ENCODE results near the gene NPR1.
A peak's percentile ranks its signal among the peaks of the same experiment; 100 is the strongest.
"Not testable (repeated sequence)": the region's sequence is repeated elsewhere in the genome, so short reads cannot be mapped to it uniquely, and the experiment has no call there.

The NPR1 gene

DNA sequence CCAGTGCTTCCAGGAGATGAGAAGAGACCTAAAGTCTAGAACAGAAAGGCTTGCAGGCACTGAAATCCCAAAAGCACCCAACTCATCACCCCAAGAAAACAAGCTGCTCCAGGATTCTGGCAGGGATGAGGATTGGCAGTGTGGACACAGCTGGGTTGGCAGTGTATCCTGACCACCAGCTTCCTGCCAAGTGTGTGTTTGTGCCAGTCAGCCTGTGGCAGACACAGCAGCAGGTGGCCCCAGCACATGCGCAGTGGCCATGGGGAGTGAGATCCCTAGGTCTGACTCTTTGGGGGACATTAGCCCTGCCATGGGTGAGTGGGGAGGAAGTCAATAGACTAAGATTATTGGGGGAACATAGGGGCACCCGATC is 28.6 kb upstream of the NPR1 start:
- DNase-seq (ENCODE audit: low spot score), result no peak

- DNase-seq (ENCODE audit: low spot score), result no peak
Measured at GRCh38 chr1:153651771-153652170, 26.7 kb upstream of the NPR1 start.

DNA sequence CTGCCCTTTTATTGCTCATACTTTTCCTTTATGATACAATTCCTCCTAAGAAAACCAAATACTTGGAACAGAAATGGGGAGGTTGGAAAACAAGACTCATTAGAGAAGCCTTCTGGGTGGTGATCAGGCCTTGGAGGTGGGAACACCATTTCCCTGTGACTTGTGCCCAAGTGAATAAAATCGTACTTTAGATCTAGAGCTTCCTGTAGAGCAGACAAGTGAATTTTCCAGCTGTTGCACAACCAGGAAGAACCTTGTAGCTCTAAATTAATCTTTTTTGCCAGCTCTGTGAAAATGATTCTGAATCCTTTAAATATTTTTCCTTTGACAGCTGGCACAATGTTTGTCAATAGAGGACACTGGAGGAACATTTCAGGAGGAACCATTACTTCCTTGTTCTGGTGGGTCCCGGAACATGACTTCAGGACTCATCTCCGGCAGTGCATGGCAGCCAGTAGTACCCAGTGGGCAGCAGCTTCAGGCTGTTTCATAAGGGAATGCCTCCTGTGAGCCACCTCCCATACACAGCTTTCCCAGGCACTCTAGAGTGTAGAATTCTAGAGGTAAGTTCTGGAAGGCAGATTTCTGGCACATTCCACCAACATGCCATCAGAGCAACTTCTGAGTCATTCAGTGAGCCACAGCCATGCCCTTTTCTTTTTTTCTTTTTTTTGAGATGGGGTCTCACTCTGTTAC is 25.5 kb upstream of the NPR1 start:
- no peak for DNase-seq (ENCODE audit: low spot score)

DNA sequence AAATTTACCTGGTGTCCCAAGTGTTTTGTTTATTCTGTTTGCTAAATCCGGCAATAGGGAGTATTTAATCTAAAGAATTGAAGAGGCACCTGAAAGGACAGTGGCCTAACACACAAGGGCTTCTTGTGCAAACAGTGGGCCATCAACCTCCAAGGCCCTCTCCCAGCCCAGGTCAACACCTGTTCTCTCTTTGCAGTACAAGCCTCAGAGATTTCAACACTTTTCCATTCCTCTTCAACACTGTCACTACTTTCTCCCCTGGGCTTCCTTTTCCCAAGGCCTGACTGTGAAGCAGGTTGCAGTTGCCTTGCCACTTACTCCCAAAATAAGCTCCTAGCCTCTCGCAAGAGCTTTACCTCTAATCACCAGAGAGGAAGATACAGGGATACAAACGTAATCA is 23.2 kb upstream of the NPR1 start:
- DNase-seq (ENCODE audit: low spot score), result no peak

DNA sequence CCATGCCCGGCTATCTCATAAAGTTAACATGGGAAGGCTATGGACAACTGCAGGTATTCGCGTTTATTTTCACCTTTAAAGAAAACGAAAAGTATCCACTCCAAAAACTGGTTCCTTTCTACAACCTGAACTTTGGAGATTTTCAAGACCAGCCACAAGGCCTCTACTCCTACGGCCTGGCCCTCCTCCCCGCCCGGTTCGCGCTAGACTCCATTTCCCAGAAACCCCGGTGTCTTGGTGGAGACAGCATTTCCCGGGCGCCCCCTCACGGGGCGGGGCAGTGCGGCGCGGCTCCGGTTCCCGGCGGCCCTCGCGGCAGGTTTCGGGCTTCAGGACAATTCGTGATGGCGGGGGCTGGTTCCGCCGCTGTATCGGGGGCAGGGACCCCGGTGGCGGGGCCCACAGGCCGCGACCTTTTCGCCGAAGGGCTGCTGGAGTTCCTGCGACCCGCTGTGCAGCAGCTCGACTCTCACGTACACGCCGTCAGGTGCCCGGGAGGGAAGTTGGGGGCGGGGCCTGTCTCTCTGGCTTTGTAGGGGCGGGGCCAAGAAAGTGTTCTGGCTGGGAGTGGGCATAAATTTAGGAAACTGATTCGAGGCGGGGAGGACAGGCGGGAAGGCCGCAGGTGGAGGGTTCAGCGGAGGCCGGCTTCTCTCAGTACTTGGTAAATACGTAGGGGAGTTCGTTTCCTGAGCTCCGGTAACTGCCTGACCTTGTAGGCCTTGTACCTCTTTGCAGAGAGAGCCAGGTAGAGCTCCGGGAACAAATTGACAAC is 19.9 kb upstream of the NPR1 start, which contains the start of gene SNAPIN:
SNAPIN (plus strand) TSS at position 304 of the 775 bp plus-strand sequence; CDS start at position 345, 41 bp downstream.
- DNase-seq (ENCODE audit: low spot score), result peak; percentile 90

GRCh38 chr1:153659175-153659534 is 19.3 kb upstream of the NPR1 start:
- DNase-seq (ENCODE audit: low spot score), result no peak

- DNase-seq (ENCODE audit: low spot score), result no peak
Measured at GRCh38 chr1:153659656-153660055, 18.8 kb upstream of the NPR1 start.

- DNase-seq (ENCODE audit: low spot score), result no peak
Measured at GRCh38 chr1:153661111-153661708, 17.3 kb upstream of the NPR1 start.

GRCh38 chr1:153662269-153662668 is 16.2 kb upstream of the NPR1 start:
- DNase-seq (ENCODE audit: low spot score), result no peak

- no peak for DNase-seq (ENCODE audit: low spot score)
Measured at GRCh38 chr1:153663211-153663610, 15.3 kb upstream of the NPR1 start.

GRCh38 chr1:153667439-153667838 is 11.0 kb upstream of the NPR1 start:
- DNase-seq (ENCODE audit: low spot score), result no peak

DNA sequence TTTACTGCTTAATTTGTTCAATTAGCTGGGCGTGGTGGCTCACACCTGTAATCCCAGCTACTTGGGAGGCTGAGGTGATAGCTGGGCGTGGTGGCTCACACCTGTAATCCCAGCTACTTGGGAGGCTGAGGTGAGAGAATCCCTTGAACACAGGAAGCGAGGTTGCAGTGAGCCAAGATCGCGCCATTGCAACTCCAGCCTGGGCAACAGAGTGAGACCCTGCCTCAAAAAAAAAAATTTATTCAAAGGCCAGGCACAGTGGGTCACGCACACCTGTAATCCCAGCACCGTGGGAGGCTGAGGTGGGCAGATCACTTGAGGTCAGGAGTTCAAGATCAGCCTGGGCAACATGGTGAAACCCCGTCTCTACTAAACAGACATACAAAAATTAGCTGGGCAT is 9.8 kb upstream of the NPR1 start:
- not testable (repeated sequence) for DNase-seq (ENCODE audit: low spot score)

DNA sequence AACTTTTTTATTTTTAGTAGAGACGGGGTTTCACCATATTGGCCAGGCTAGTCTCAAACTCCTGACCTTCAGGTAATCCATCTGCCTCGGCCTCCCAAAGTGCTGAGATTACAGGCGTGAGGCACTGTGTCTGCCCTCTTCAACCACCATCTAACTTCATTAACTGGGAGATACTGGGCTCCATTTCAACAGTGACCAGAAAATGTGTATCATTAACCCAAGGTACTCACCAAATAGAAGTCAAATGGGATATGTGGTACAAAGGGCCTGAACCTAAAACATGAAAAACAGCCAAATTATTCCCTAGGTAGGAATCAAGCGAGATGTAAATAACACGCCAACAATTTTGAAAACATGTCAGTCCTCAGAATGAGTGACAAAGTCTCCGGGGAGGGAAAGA is 8.9 kb upstream of the NPR1 start:
- DNase-seq (ENCODE audit: low spot score), result no peak

DNA sequence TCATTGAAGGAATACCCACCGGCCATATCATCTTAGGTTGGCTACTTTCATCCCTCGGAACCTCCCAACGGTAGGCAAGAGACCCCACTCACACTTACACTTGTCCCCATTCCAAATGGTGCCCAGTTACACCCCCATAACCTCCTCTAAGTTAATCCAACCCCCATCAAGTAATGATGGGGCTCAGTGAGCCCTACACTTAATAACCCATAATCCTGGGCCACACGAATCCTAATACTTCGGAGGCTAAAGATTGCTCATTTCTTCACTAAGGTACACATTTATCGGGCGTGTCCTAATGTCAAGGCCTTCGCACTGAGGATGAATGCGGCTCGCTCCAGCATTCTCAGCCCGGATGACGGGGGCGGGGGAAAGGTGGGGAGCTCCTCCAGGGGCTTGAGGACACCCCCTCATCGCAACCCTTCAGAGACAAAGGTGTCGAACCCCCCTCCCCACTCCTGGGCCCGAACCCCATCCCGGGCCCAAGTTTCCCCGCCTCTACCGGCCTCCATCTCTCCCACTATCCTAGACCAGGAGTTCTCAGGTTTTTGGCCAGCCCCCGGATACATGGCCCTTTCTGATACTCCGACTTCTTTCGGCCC is 8.1 kb upstream of the NPR1 start:
- no peak for DNase-seq (ENCODE audit: low spot score)

DNA sequence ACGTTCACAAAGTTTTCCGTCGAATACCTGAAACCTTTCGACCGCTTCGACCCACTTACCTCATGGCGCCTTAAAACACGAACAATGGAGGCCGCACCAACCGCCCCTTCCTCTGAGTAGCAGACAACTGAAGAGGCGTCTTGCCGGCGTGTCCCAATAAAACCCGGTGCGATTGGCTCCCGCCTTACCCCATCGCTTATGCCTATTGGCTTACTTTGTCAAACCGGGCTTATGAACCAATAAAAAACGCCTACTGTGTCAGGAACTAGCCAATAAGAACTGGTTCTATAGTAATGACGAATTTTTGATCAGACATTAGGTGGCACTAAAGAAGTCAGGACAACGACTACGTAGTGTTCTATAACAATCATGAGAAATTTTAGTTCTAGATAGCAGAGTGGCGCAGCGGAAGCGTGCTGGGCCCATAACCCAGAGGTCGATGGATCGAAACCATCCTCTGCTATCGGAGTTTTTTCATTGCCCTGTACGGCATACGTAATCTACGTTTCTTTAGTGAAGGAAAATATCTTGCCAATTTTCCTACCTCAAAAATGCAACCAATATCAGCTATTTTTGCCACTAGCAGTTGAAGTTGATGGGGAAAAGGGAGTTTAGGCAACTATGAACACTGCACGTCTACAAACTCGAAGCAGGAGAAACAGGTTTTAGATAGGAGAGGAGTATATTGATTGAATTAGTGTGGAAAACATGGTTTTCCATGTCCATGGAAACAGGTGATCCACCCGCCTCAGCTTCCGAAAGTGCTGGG is 7.4 kb upstream of the NPR1 start, which contains the start of gene ILF2:
ILF2 (minus strand) TSS at position 135 of the 769 bp plus-strand sequence; CDS start at position 64, 71 bp downstream.
- DNase-seq (ENCODE audit: low spot score), result peak; percentile 100

DNA sequence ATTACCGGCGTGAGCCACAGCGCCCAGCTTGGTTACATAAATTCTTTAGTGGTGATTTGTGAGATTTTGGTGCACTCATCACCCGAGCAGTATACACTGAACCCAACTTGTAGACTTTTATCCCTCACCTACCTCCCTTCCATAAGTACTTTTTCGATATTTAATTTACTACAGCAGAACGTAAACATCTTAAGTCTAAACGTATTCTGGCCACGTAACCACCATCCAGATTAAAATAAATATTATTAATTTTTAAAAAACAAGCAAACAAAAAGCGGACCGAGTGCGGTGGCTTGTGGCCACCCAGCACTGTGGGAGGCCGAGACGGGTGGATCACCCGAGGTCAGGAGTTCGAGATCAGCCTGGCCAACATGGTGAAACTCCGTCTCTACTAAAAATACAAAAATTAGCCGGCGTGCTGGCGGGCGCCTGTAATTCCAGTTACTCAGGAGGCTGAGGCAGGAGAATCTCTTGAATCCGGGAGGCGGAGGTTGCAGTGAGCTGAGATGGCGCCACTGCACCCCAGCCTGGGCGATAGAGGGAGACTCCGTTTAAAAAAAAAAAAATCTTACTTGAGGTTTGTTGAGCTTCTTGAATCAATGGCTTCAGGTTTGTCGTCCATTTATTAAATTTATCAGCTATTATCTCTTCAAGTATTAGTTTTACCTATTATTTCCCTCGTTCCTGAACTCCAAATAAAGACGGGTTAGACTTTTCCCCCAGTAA is 6.7 kb upstream of the NPR1 start:
- peak; percentile 91 for DNase-seq (ENCODE audit: low spot score)

DNA sequence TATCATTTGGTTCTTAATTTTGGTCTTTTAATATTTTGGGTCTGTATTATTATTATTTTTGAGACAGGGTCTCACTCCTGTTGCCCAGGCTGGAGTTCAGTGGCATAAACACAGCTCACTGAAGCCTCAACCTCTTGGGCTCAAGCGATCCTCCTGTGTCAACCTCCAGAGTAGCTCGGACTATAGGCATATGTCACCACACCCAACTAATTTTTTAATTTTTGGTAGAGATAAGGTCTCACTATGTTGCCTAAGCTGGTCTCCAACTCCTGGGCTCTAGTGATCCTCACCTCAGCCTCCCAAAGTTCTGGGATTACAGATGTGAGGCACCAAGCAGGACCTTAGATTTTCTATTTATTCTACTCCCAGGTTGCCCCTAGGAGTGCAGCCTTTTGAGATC is 5.0 kb upstream of the NPR1 start:
- no peak for DNase-seq (ENCODE audit: low spot score)

- peak; percentile 49 for DNase-seq (ENCODE audit: low spot score)
Measured at GRCh38 chr1:153677718-153678518, 570 bp upstream of the NPR1 start.

DNA sequence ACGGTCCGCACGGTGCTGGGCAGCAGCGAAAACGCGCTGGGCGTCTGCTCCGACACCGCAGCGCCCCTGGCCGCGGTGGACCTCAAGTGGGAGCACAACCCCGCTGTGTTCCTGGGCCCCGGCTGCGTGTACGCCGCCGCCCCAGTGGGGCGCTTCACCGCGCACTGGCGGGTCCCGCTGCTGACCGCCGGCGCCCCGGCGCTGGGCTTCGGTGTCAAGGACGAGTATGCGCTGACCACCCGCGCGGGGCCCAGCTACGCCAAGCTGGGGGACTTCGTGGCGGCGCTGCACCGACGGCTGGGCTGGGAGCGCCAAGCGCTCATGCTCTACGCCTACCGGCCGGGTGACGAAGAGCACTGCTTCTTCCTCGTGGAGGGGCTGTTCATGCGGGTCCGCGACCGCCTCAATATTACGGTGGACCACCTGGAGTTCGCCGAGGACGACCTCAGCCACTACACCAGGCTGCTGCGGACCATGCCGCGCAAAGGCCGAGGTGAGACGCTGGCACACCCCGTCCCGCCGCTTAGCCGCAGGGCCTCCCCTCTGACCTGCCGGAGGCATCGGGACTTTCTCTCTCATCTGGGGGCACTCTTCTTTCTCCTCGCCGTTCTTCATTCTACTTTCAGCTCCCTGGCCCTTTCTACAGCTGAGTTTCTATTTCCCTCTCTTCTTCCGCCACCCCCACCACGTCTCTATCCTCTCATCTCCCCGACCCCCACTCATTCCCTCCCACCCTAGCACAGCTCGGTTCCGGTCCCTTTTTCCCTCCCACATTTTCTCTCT is 1.0 kb downstream of the NPR1 start:
- no peak for DNase-seq (ENCODE audit: low spot score)

- DNase-seq (ENCODE audit: low spot score), result no peak
Measured at GRCh38 chr1:153680120-153680403, 1.6 kb downstream of the NPR1 start.
